Measurements from ENCODE around the gene TCL1B.

The TCL1B gene

GRCh38 chr14:95710106-95710505 is 23.9 kb downstream of the TCL1B start:
- Histone ChIP-seq H3K36me3 (ENCODE audit: control insufficient read depth in 2 of 2, insufficient read depth in 1 of 2, low read length in 2 of 2) (no peaks in the 10 kb centered on the region), H3K9me3 (ENCODE audit: control insufficient read depth, insufficient read depth, low read depth, low read length) (no peaks in the 10 kb centered on the region), H3K4me1 (ENCODE audit: control insufficient read depth, insufficient read depth, low read length) (no peaks in the 10 kb centered on the region), H3K4me3 (ENCODE audit: low read depth, low read length) (no peak overlapping the region), H3K27ac (ENCODE audit: extremely low read depth, low read depth, low read length) (no peak overlapping the region)
- TF ChIP-seq SETDB1 (IDR thresholded peaks at IDR 0.05; ENCODE audit: insufficient read length, low read length): no peak
- no peak for TF ChIP-seq ZSCAN4 (tag by site-specific recombination; IDR thresholded peaks at IDR 0.05)
- TF ChIP-seq ZNF423 (tag by site-specific recombination; IDR thresholded peaks at IDR 0.05): no peak
- TF ChIP-seq ZNF596 (tag by site-specific recombination; IDR thresholded peaks at IDR 0.05): no peak
- no peak for TF ChIP-seq ZNF549 (tag by site-specific recombination; IDR thresholded peaks at IDR 0.05)
- TF ChIP-seq YY1 (tag by site-specific recombination; IDR thresholded peaks at IDR 0.05): no peak
- TF ChIP-seq ZNF302 (tag by site-specific recombination; IDR thresholded peaks at IDR 0.05; ENCODE audit: low read depth): no peak
- TF ChIP-seq ZNF398 (tag by site-specific recombination; IDR thresholded peaks at IDR 0.05): no peak
- TF ChIP-seq GLIS2 (tag by site-specific recombination; IDR thresholded peaks at IDR 0.05): no peak
- TF ChIP-seq ZBTB1 (tag by site-specific recombination; IDR thresholded peaks at IDR 0.05): no peak
- TF ChIP-seq PATZ1 (tag by site-specific recombination; IDR thresholded peaks at IDR 0.05): no peak
- no peak for TF ChIP-seq ZNF311 (tag by site-specific recombination; IDR thresholded peaks at IDR 0.05; ENCODE audit: borderline replicate concordance)
- no peak for TF ChIP-seq ZEB2 (tag by site-specific recombination; IDR thresholded peaks at IDR 0.05)
- ChIA-PET CTCF (interaction anchor here (0.6 kb wide), 1 partner anchor 699 kb away, joined by 3 read pairs; no protein-coding TSS in a partner anchor), POLR2A (no interaction called here)

- no peaks in the 10 kb centered on the region for H3K9me3 ChIP-seq (ENCODE audit: control insufficient read depth, insufficient read depth, low read depth, low read length)
- H3K4me1 ChIP-seq (ENCODE audit: control insufficient read depth, insufficient read depth, low read length): no peaks in the 10 kb centered on the region
- H3K27ac ChIP-seq (ENCODE audit: extremely low read depth, low read depth, low read length): no peak overlapping the region
- ChIA-PET CTCF (no interaction called here), POLR2A (no interaction called here)
- H3K36me3 ChIP-seq (ENCODE audit: control insufficient read depth in 2 of 2, insufficient read depth in 1 of 2, low read length in 2 of 2): no peaks in the 10 kb centered on the region
- TF ChIP-seq ZNF843 (tag by site-specific recombination; IDR thresholded peaks at IDR 0.05) (no peak), ZNF350 (tag by site-specific recombination; IDR thresholded peaks at IDR 0.05) (no peak), ZNF266 (tag by site-specific recombination; IDR thresholded peaks at IDR 0.05; ENCODE audit: low read depth) (no peak), ZNF37A (tag by site-specific recombination; IDR thresholded peaks at IDR 0.05) (no peak), ZNF664 (tag by site-specific recombination; IDR thresholded peaks at IDR 0.05) (no peak), YY2 (tag by site-specific recombination; IDR thresholded peaks at IDR 0.05) (no peak), ZNF621 (tag by site-specific recombination; IDR thresholded peaks at IDR 0.05) (no peak), ZNF677 (tag by site-specific recombination; IDR thresholded peaks at IDR 0.05) (no peak), ZNF324 (tag by site-specific recombination; IDR thresholded peaks at IDR 0.05) (no peak), ZNF600 (tag by site-specific recombination; IDR thresholded peaks at IDR 0.05) (no peak), ZNF174 (tag by site-specific recombination; IDR thresholded peaks at IDR 0.05) (no peak), SALL2 (tag by site-specific recombination; IDR thresholded peaks at IDR 0.05; ENCODE audit: borderline replicate concordance) (no peak), KLF9 (tag by site-specific recombination; IDR thresholded peaks at IDR 0.05; ENCODE audit: low read depth) (no peak), SP7 (tag by site-specific recombination; IDR thresholded peaks at IDR 0.05) (no peak)
- H3K4me3 ChIP-seq (ENCODE audit: low read depth, low read length): no peak overlapping the region
These were observed 25.4 kb downstream of the TCL1B start for GRCh38 chr14:95711476-95712176.
